GM10847 (cell line): ENCODE data around the gene PLEKHG4B.

Experiments used
- POLR2A ChIP-seq: IDR thresholded peaks from 2 replicates; pipeline ENCODE4 v1.6.1; 2011; ENCODE audit not compliant: insufficient read length; ENCODE audit errors: extremely low read depth

PLEKHG4B gene

DNA sequence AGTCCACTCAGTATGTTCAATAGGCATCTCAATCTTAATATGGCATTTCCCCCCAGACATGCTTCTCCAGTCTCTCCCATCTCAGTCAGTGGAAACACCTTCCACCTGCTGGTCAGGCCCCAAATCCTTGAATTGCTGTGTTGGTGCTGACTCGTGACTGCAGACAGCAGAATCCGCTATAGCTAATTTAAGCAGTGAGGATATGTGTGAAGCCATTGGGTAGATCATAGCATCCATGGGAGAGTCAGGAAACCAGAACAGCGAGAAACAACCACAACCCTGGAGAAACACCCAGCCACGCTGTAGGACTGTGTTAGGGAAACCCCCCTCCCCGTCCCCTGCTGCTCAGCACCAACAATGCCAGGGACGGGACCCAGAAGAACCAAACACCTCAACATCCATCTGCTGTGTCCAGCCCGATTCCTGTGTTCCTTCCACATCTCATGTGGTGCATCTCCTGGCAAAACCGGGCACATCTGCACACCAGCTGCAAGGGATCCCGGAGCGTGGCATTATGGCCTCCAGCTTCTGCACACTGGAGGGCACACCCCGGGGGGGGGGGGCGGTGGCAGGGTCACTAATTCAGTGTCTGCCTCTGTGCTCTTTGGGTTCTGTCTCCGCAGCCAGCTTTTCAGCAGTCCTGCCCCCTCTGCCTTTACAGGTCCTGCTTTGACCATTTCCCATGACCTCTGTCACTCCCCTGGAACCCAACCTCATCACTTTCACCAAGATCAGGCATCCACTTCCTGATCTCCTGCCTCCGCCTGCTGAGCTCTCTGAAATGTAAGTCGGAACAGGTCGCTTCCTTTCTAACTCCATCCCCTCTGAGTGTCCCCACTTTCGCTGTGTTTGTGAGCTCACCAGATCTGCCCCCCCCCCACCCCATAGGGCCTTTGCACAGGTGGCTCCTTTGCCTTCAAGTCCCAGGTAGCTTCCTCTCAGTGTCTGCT, 2.4 kb upstream of the PLEKHG4B start:
- no peak for TF ChIP-seq POLR2A

DNA sequence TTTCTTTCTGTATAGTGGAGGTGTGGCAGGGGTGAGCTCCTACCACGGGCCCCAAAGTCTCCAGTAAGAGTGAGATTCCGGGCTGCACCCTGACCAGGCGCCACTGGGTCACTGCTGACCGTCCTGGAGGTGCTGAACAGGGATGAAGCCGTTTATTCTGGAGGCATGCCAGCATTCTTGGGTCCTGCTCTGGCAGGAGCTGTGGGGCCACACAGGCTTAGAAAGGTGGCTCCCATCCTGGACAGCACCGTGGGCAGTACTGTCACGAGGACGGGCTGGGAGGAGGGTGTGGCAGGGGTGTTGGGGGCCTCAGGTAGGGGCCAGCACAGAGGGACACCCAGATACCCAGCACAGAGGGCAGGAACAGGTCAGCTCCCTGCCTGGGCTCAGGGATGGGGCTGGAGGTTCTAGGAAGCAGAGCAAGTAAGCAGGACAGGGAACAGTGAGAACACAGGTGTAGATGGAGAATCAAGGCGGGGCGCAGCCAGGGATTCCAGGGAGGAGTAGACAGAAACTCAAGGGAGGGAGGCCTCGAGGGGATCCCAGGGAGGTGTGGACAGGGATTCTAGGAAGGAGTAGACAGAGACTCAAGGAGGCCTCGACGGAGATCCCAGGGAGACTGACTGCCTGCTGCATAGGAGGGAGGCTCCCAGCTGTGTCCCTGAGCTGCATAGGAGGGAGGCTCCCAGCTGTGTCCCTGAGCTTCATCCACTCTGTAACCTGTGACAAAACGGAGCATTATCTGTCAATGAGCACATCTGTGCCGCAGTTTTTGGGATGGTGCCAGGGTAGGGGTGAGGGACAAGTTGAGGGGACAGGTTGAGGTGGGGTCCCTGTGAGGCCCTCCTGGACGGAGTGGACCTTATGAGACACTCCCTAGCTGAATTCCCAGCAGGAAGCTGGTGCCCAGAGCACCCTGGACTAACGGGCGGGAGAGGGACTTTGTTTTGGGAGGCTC, 1.1 kb upstream of the PLEKHG4B start:
- TF ChIP-seq POLR2A: no peak

DNA sequence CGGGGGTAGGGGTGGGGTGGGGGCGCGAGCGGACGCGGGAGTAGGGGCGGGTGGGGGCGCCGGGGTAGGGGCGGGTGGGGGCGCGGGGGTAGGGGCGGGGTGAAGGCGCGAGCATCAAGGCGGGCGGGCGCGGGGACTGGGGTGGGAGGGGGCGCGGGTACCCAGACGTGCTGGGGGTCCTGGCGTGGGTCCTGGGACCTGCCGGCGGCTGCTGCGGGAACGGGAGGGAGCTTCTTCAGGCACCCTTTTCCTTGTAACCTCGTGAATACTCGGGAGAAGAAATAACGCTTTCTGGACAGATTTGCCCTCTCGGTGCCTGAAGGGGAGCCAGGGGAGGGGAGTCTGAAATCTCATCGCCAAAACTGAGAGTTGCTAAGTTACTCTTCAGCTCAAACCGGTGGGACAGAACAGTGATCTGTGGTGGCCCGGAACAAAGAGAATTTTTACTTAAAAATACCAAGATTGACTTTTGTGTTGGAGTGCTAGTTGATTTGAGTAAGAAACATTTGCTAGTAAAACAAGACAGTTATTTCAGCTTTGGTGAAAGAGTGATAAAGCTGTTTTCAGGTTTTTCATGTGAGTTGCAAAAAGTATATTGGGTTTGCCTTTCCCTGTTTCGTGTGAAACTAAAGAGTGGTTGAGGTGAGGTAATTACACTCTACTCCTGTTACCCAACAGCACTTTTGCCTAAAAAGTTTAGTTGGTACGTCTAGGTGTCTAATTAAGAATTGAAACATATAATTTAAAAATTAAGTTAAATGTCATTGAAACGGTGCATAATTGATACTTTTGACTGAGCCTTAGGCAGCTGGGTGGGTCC, 643 bp downstream of the PLEKHG4B start:
- no peak for TF ChIP-seq POLR2A

DNA sequence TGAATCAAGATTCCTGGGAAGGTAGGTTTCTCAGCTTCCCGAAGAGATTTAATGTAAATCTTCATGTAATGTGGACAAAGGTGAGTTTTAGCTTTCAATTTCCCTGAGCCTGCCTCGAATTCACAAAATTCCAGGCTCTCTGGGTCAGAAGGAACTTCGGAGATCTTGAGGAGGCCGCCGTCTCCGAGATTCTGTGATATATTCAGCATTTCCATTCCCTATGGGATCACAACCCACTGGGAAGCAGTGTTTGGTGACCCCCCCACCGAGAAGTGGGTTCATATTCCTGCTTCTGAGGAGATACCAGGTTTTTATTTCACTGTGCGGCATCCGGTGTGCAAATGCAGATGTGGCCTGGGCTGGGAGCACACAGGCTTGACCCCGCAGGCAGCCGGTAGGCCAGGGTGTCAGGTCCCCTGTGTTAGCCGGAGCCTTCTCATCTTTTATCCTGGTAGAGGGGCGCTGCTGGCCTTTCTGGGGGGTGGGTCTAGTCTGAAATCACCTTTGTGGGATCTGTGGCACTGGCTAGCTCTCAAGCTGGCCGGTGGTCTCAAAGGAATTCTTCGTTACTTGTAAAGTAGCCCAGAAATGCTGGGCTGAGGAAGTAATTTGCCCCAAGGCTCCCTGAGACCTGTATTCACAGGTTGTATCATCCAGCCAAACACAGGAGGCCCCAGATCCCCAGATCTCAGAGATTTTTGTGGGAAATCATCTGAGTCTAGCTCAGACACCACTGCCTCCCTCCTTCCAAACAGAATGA, 1.4 kb downstream of the PLEKHG4B start:
- no peak for TF ChIP-seq POLR2A

DNA sequence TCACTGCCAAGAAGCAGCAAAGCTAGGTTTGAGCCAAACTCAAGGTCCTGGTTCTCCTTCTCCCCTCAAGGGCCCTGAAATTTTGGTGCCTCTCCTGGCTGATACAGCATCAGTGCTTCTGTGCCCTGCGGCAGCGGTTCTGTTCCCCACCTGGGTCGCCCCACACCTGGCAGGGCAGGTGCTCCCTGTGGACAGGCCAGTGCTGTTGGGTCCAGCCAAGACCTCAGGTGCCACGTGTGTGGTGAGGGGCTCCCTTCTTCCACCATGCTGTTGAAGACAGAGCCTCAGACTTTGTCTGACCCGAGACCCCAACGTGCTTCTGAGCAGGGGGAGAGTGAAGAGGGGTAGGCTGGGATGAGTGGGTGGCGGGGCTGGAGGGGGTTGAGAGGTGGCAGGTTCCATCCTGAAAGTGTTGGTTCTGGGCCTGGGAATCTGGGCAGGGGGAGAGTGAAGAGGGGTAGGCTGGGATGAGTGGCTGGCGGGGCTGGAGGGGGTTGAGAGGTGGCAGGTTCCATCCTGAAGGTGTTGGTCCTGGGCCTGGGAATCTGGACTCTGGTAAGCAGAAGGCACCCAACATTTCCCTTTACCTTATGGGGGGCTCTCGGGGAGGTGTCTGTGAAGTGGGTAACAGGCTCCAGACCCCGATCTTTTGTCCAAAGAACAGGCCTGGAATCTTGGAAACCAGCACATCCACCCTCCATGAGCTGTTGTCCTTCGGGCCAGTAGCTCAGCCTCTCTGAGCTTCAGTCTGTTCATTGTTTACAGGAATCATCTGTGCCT, 2.3 kb downstream of the PLEKHG4B start:
- TF ChIP-seq POLR2A: no peak

DNA sequence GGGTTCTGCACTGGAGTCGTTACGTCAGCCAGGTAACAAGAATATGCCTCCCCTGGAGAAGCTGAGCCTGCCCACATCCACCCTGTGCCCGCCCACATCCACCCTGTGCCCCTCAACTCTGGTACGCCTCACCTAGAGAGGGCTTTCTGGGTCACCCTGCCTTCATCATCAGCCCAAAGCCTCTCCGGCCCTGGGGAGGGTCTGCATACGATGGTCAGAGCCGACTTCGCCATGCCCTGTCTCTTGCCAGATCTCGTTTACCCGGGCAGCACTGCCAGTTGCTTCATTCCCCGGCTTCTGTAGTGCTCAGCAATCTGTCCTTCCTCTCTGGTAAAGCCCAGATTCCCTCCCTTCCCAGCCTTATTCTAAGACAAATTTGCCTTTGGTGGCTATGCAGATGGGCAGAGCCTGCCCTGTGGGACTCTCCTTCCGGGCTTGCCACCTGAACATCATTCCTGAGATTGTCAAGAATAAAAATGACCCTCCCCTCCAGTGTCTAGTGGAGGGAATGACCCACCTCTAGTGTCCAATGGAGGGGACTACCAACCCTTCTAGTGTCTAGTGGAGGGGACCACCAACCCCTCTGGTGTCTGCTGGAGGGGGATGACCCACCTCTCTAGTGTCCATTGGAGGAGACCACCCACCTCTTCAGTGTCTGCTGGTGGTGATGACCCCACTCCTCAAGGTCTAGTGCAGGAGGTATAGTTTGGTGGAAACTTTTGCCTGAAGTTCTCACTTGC, 3.4 kb downstream of the PLEKHG4B start:
- no peak for TF ChIP-seq POLR2A

DNA sequence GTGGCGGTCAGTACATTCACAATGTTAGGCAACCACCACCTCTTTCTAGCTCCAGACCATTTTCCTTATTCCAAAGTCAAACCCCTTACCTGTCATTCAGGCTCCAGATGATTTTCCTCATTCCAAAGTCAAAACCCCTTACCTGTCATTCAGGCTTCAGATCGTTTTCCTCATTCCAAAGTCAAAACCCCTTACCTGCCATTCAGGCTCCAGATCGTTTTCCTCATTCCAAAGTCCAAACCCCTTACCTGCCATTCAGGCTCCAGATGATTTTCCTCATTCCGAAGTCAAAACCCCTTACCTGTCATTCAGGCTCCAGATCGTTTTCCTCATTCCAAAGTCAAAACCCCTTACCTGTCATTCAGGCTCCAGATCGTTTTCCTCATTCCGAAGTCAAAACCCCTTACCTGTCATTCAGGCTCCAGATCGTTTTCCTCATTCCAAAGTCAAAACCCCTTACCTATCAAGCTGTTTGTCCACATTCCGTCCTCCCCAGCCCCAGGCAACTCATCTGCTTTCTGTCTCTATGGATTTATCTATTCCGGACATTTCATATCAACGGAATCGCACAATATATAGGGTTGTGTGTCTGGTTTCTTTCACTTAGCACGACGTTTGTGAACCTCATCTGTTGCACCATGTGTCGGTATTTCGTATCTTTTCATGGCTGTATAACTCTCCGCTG, 5.2 kb downstream of the PLEKHG4B start:
- no peak for TF ChIP-seq POLR2A

DNA sequence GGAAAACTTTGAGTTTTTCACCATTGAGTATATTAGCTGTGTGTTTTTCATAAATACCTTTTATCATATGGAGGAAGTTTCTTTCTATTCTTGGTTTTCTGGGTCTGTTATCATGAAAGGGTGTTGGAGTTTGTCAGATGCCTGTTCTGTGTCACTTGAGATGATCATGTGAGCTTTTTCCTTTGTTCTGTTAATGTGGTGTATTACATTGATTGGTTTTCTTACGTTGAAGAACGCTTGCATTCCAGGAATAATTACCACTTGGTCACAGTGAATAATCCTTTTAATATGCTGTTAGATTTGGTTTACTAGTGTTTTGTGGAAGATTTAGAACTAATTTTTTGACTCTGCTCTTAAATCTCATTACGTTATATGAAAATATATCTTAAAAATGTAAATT, 7.8 kb downstream of the PLEKHG4B start:
- no peak for TF ChIP-seq POLR2A

DNA sequence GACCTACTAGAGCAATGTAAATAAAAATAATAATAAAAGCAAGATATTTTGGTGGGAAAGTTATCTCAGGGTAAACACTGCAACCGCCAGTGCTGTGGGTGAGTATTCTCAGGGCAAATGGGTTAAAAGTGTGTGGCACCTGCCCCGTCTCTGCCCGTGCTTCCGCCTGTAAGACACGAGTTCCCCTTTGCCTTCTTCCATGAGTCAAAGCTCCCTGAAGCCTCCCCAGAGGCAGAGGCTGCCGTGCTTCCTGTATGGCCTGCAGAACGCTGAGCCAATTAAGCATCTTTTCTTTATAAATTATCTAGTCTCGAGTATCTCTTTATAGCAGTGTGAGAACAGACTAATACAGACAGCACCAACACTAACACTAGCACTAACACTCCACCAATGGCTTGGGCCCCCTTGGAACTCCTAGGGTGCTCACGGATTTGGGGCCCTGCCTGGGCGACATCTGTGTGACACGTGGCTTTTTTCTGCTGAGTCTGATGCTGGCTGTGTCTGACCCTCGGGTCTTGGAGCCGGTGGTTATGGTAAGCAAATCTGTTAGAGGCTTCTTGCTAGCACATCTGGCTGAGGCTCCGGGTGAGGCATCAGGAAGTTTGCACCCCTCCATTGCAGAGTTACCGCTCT, 10.6 kb downstream of the PLEKHG4B start:
- no peak for TF ChIP-seq POLR2A

DNA sequence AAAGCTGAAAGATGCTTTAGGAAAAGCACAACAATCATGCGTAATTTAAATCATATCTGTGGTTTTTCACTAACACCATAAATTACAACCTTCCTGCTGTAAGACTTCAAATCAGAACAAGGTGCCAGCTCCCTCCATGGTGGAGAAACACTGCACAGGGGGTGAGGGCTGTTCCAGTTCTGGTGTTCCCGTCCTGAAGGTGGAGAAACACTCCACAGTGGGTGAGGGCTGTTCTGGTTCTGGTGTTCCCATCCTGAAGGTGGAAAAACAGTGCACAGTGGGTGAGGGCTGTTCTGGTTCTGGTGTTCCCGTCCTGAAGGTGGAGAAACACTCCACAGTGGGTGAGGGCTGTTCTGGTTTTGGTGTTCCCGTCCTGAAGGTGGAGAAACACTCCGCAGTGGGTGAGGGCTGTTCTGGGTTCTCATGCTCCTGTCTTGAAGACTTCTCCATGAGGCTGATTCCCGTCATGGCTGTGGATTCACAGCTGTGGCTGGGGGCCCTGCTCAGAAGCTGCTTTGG, 12.9 kb downstream of the PLEKHG4B start:
- TF ChIP-seq POLR2A: no peak

DNA sequence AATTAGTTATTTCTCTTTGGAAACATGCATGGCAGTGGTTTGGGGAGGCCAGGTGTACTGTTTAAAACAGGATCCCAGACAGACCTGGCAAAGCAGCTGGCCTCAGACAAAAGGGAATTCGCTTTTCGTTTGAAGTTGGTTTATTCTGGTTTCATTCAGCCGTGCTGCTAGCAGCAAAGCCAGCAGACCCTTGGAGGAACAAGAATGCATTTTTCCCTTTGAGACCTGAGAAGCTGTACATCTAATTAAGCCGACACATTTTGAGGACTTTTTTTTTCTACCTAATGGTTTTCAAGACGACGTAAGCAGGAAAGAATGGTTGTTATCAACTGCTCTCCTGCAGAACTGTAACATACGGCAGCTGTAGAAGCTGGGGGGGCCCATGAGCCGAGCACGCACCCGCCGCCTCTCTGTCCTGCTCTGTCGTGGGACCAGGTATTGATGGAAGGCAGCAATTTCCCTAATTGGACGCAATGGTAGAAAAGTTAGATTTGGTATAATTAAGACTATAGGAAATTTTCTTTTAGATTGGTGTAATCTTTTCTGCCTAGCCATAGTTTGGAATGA, 13.6 kb downstream of the PLEKHG4B start:
- TF ChIP-seq POLR2A: no peak
